Measurements from ENCODE around the gene KCNK2. TPM values are rescaled to one million over a fixed set of nuclear protein-coding genes. Genes with fewer than 3 reads are reported as not detected.

KCNK2 gene
- total RNA-seq, 1 donor from 2014 or later, result 1.1 TPM

- no peak overlapping the region for H3K4me3 ChIP-seq
- Mint-ChIP-seq H3K27me3 (ENCODE audit: insufficient read depth, low read depth) (no peaks in the 10 kb centered on the region), H3K36me3 (no peaks in the 10 kb centered on the region), H3K27ac (no peak overlapping the region), H3K4me1 (no peaks in the 10 kb centered on the region), H3K9me3 (no peaks in the 10 kb centered on the region), H3K4me3 (no peak overlapping the region)
- H4K20me1 ChIP-seq (ENCODE audit: low read depth), result no peaks in the 10 kb centered on the region
- no peak overlapping the region for H3K9ac ChIP-seq
- H3K36me3 ChIP-seq, result no peaks in the 10 kb centered on the region
- TF ChIP-seq EZH2 (IDR thresholded peaks at IDR 0.05) (no peak), CTCF (IDR thresholded peaks at IDR 0.05) (no peak), EZH2phosphoT487 (IDR thresholded peaks at IDR 0.05) (no peak)
- H3K4me2 ChIP-seq, result no peak overlapping the region
- no peak overlapping the region for H2AFZ ChIP-seq (replicated peaks)
- no peaks in the 10 kb centered on the region for H3K27me3 ChIP-seq
- H3F3A ChIP-seq (ENCODE audit: low read depth), result no peaks in the 10 kb centered on the region
- no peaks in the 10 kb centered on the region for H3K79me2 ChIP-seq (ENCODE audit: low read depth)
- DNase-seq (ENCODE audit: low spot score), result no peak
- no peak overlapping the region for H3K27ac ChIP-seq
- H3K9me3 ChIP-seq (ENCODE audit: low read depth), result no peaks in the 10 kb centered on the region
- H3K4me1 ChIP-seq, result no peaks in the 10 kb centered on the region
Measured at GRCh38 chr1:215188302-215188950, 105.9 kb downstream of the KCNK2 start.

GRCh38 chr1:215192306-215192705 is 109.8 kb downstream of the KCNK2 start:
- Histone ChIP-seq H3K36me3 (no peaks in the 10 kb centered on the region), H3K79me2 (ENCODE audit: low read depth) (no peaks in the 10 kb centered on the region), H3K27me3 (no peaks in the 10 kb centered on the region), H3K27ac (no peak overlapping the region), H3F3A (ENCODE audit: low read depth) (no peaks in the 10 kb centered on the region), H2AFZ (replicated peaks) (no peak overlapping the region), H3K4me1 (no peaks in the 10 kb centered on the region), H3K4me2 (no peak overlapping the region), H3K4me3 (no peak overlapping the region), H3K9ac (no peak overlapping the region), H3K9me3 (ENCODE audit: low read depth) (no peaks in the 10 kb centered on the region), H4K20me1 (ENCODE audit: low read depth) (no peaks in the 10 kb centered on the region)
- TF ChIP-seq EZH2 (IDR thresholded peaks at IDR 0.05) (no peak), CTCF (IDR thresholded peaks at IDR 0.05) (no peak), EZH2phosphoT487 (IDR thresholded peaks at IDR 0.05) (no peak)
- Mint-ChIP-seq H3K27me3 (ENCODE audit: insufficient read depth, low read depth) (peaks cover 2% of the 10 kb centered on the region), H3K27ac (no peak overlapping the region), H3K4me3 (no peak overlapping the region), H3K4me1 (no peaks in the 10 kb centered on the region), H3K36me3 (no peaks in the 10 kb centered on the region), H3K9me3 (no peaks in the 10 kb centered on the region)
- no peak for DNase-seq (ENCODE audit: low spot score)

GRCh38 chr1:215198021-215198420 is 115.5 kb downstream of the KCNK2 start:
- H3K9ac ChIP-seq, result no peak overlapping the region
- no peaks in the 10 kb centered on the region for H3K79me2 ChIP-seq (ENCODE audit: low read depth)
- H3K9me3 ChIP-seq (ENCODE audit: low read depth), result no peaks in the 10 kb centered on the region
- Mint-ChIP-seq H3K4me3 (no peak overlapping the region), H3K27me3 (ENCODE audit: insufficient read depth, low read depth) (peaks cover 2% of the 10 kb centered on the region), H3K9me3 (no peaks in the 10 kb centered on the region), H3K36me3 (no peaks in the 10 kb centered on the region), H3K4me1 (peaks cover 10% of the 10 kb centered on the region), H3K27ac (no peak overlapping the region)
- H3K27me3 ChIP-seq, result no peaks in the 10 kb centered on the region
- no peaks in the 10 kb centered on the region for H3F3A ChIP-seq (ENCODE audit: low read depth)
- no peak for DNase-seq (ENCODE audit: low spot score)
- H4K20me1 ChIP-seq (ENCODE audit: low read depth), result no peaks in the 10 kb centered on the region
- no peak overlapping the region for H3K4me2 ChIP-seq
- no peak overlapping the region for H2AFZ ChIP-seq (replicated peaks)
- TF ChIP-seq EZH2 (IDR thresholded peaks at IDR 0.05), result no peak
- TF ChIP-seq CTCF (IDR thresholded peaks at IDR 0.05), result no peak
- TF ChIP-seq EZH2phosphoT487 (IDR thresholded peaks at IDR 0.05), result no peak
- no peaks in the 10 kb centered on the region for H3K36me3 ChIP-seq
- H3K4me3 ChIP-seq, result no peak overlapping the region
- no peak overlapping the region for H3K27ac ChIP-seq
- H3K4me1 ChIP-seq, result no peaks in the 10 kb centered on the region

All from neural progenitor cell (in vitro differentiated cells).